Sigmoid colon (tissue), 4 donors: ENCODE data around the gene PTGER1.

Source experiments
- CTCF ChIP-seq, 4 experiments: fragments of 450-650 bp in 3 of 4; fragments of 200-600 bp in 1 of 4; IDR thresholded peaks; one replicate each; pipeline ENCODE4 v1.5.1; 2016 to 2019; ENCODE audit warnings: antibody characterized with exemption in 4 of 4, mild to moderate bottlenecking in 3 of 4, moderate library complexity in 2 of 4
- EP300 ChIP-seq, 4 donors: sonication (generic); formaldehyde crosslinking; IDR thresholded peaks; one replicate each; pipeline ENCODE4 v1.6.1; 2017; ENCODE audit warnings: antibody characterized with exemption in 4 of 4
- POLR2A ChIP-seq, 2 donors: fragments of 450-650 bp; IDR thresholded peaks; one replicate each; pipeline ENCODE4 v1.6.1; 2016; ENCODE audit warnings: antibody characterized with exemption in 2 of 2, mild to moderate bottlenecking in 2 of 2, moderate library complexity in 2 of 2
- POLR2AphosphoS5 ChIP-seq, 4 donors: sonication (generic); formaldehyde crosslinking; IDR thresholded peaks; one replicate each; pipeline ENCODE4 v1.6.1; 2017; ENCODE audit warnings: antibody characterized with exemption in 4 of 4

DNA sequence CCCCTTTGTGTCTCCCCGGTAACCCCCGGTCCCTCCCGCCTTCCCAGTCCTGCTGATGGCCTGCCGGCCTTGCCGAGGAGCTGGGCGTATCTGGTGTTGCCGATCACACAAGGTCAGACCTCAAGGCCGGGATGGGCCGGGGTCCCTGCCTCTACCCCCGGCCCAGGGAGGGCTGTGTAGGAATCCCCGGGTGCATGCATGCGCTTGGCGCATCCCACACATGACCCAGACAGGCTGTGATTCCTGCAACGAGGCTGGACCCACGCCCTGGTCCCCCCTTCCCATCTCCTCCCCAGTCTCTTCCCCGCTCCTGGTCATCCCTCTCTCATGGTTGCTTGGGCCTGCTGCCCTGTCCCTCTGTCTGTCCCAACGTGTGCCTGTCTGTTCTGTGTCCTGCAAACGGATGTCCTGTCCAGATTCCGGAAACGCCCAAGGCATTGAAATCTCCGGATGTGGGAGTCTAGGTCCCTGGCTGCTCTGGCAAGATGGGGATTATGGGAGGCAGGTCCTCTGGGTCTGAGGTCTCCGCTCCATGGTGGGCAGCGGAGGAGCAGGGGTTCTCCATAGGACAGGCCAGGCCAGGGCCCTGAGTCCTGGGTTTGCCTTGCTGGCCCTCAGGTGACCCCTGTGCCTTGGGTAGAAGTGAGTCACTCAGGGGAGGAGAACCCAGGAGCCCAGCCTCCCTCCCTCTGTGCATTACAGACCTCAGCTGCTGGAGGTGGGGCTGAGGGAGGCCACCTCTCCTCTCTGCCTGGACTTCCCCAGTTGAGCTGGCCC, 40.4 kb downstream of the PTGER1 start:
- TF ChIP-seq POLR2A (IDR thresholded peaks at IDR 0.05) (no peak), POLR2AphosphoS5 (IDR thresholded peaks at IDR 0.05) (peak in 2 of 4 donors; percentile 30 to 53), CTCF (IDR thresholded peaks at IDR 0.05) (no peak), EP300 (IDR thresholded peaks at IDR 0.05) (no peak)
